H9 (cell line): ENCODE measurements around the gene CP. TPM values are rescaled to one million over a fixed set of nuclear protein-coding genes. Genes with fewer than 3 reads are reported as not detected.

Source experiments
- DNase-seq: peaks from one replicate; pipeline ENCODE4 v3.0.0-alpha.2; 2017
- H2AFZ ChIP-seq: one replicate; pipeline ENCODE4 v1.6.1; 2013; ENCODE audit warnings: mild to moderate bottlenecking, low read length, control low read depth, moderate library complexity
- H2AK5ac ChIP-seq: 2 replicates; pipeline ENCODE4 v1.6.1; 2013; ENCODE audit warnings: low read length, control low read depth, mixed read lengths; ENCODE audit not compliant: insufficient read length
- H2BK120ac ChIP-seq: one replicate; pipeline ENCODE4 v1.6.1; 2013; ENCODE audit warnings: low read depth, mild to moderate bottlenecking, low read length, control low read depth, inconsistent platforms; ENCODE audit not compliant: poor library complexity, severe bottlenecking
- H2BK12ac ChIP-seq: 2 replicates; pipeline ENCODE4 v1.6.1; 2013; ENCODE audit warnings: low read length, control low read depth, mixed read lengths, low read depth; ENCODE audit not compliant: insufficient read length
- H2BK15ac ChIP-seq: 2 replicates; pipeline ENCODE4 v1.6.1; 2013; ENCODE audit warnings: low read depth, low read length, control low read depth
- H2BK20ac ChIP-seq: one replicate; pipeline ENCODE4 v1.6.1; 2013; ENCODE audit warnings: low read depth, mild to moderate bottlenecking, low read length, control low read depth, inconsistent platforms; ENCODE audit not compliant: poor library complexity, severe bottlenecking
- H2BK5ac ChIP-seq: 2 replicates; pipeline ENCODE4 v1.6.1; 2013; ENCODE audit warnings: low read length, control low read depth, mixed read lengths; ENCODE audit not compliant: insufficient read length
- H3K14ac ChIP-seq: 2 replicates; pipeline ENCODE4 v1.6.1; 2013; ENCODE audit warnings: low read length, control low read depth; ENCODE audit not compliant: insufficient read depth
- H3K18ac ChIP-seq: 2 replicates; pipeline ENCODE4 v1.6.1; 2013; ENCODE audit warnings: low read depth, mild to moderate bottlenecking, mixed read lengths, low read length, control low read depth; ENCODE audit not compliant: insufficient read length
- H3K23ac ChIP-seq: 2 replicates; pipeline ENCODE4 v1.6.1; 2013; ENCODE audit warnings: low read length, control low read depth, mixed read lengths, low read depth; ENCODE audit not compliant: insufficient read length
- H3K23me2 ChIP-seq: 2 replicates; pipeline ENCODE4 v1.6.1; 2013; ENCODE audit warnings: low read depth, mild to moderate bottlenecking, mixed read lengths, low read length, control low read depth; ENCODE audit not compliant: insufficient read length, poor library complexity, severe bottlenecking
- H3K27ac ChIP-seq: 2 replicates; pipeline ENCODE4 v1.5.1; 2013; ENCODE audit warnings: low read length, control low read depth, mixed read lengths, low read depth; ENCODE audit not compliant: insufficient read length
- H3K27me3 ChIP-seq: 2 replicates; pipeline ENCODE4 v1.6.1; 2013; ENCODE audit warnings: low read length, control low read depth, inconsistent platforms; ENCODE audit not compliant: insufficient read depth
- H3K4ac ChIP-seq: 2 replicates; pipeline ENCODE4 v1.6.1; 2013; ENCODE audit warnings: low read depth, mild to moderate bottlenecking, control low read depth, inconsistent platforms, low read length, moderate library complexity
- H3K4me1 ChIP-seq: 2 replicates; pipeline ENCODE4 v1.6.1; 2013; ENCODE audit warnings: low read length, control low read depth, inconsistent platforms; ENCODE audit not compliant: insufficient read depth
- H3K4me2 ChIP-seq: 2 replicates; pipeline ENCODE4 v1.6.1; 2013; ENCODE audit warnings: low read length, control low read depth, mixed read lengths; ENCODE audit not compliant: insufficient read length, insufficient read depth
- H3K56ac ChIP-seq: 2 replicates; pipeline ENCODE4 v1.6.1; 2013; ENCODE audit warnings: low read depth, mild to moderate bottlenecking, mixed read lengths, low read length, control low read depth; ENCODE audit not compliant: insufficient read length
- H3K79me1 ChIP-seq: 2 replicates; pipeline ENCODE4 v1.6.1; 2013; ENCODE audit warnings: low read depth, mild to moderate bottlenecking, moderate library complexity, low read length, control low read depth, inconsistent platforms; ENCODE audit not compliant: insufficient read depth, poor library complexity, severe bottlenecking
- H3K79me2 ChIP-seq: 2 replicates; pipeline ENCODE4 v1.6.1; 2013; ENCODE audit warnings: low read length, control low read depth, inconsistent platforms; ENCODE audit not compliant: insufficient read depth
- H3K9ac ChIP-seq: 2 replicates; pipeline ENCODE4 v1.6.1; 2013; ENCODE audit warnings: low read length, control low read depth, mixed read lengths; ENCODE audit not compliant: insufficient read length; ENCODE audit errors: extremely low read depth
- H3K9me3 ChIP-seq: one replicate; pipeline ENCODE4 v1.6.1; 2013; ENCODE audit warnings: low read depth, low read length, inconsistent platforms; ENCODE audit not compliant: control insufficient read depth
- H3T11ph ChIP-seq: one replicate; pipeline ENCODE4 v1.6.1; 2013; ENCODE audit warnings: mild to moderate bottlenecking, low read length, control low read depth, inconsistent platforms
- H4K20me1 ChIP-seq: one replicate; pipeline ENCODE4 v1.6.1; 2013; ENCODE audit not compliant: control insufficient read depth, insufficient read length, insufficient read depth
- H4K5ac ChIP-seq: 2 replicates; pipeline ENCODE4 v1.6.1; 2013; ENCODE audit warnings: low read depth, mild to moderate bottlenecking, mixed read lengths, low read length, control low read depth; ENCODE audit not compliant: insufficient read length
- H4K8ac ChIP-seq: replicated peaks from 2 replicates; pipeline ENCODE4 v1.6.1; 2013; ENCODE audit warnings: low read length, control low read depth, mixed read lengths, low read depth; ENCODE audit not compliant: insufficient read length
- H4K91ac ChIP-seq: 2 replicates; pipeline ENCODE4 v1.6.1; 2013; ENCODE audit warnings: low read depth, mild to moderate bottlenecking, moderate library complexity, mixed read lengths, low read length, control low read depth; ENCODE audit not compliant: insufficient read length
- H3K27ac Mint-ChIP-seq, 3 experiments: 2 replicates in 2 of 3; 3 replicates in 1 of 3; pipeline ENCODE4 v1.8.0; 2020 to 2021; ENCODE audit warnings: mixed read lengths in 3 of 3, mild to moderate bottlenecking in 1 of 3, moderate library complexity in 1 of 3
- H3K27me3 Mint-ChIP-seq: 2 replicates; pipeline ENCODE4 v1.8.0; 2021; ENCODE audit warnings: low read depth, mild to moderate bottlenecking, moderate library complexity, mixed read lengths
- H3K36me3 Mint-ChIP-seq, 3 experiments: 2 replicates in 2 of 3; 3 replicates in 1 of 3; pipeline ENCODE4 v1.8.0; 2020 to 2021; ENCODE audit warnings: low read depth in 3 of 3, mixed read lengths in 3 of 3; ENCODE audit not compliant: insufficient read depth in 1 of 3
- H3K4me1 Mint-ChIP-seq, 2 experiments: 2 replicates each; pipeline ENCODE4 v1.8.0; 2020; ENCODE audit warnings: mixed read lengths in 2 of 2
- H3K4me3 Mint-ChIP-seq, 2 experiments: 2 replicates in 1 of 2; 3 replicates in 1 of 2; pipeline ENCODE4 v1.8.0; 2020 to 2021; ENCODE audit warnings: mild to moderate bottlenecking in 2 of 2, mixed read lengths in 2 of 2, moderate library complexity in 1 of 2
- H3K9me3 Mint-ChIP-seq, 2 experiments: 2 replicates in 1 of 2; 3 replicates in 1 of 2; pipeline ENCODE4 v1.8.0; 2020; ENCODE audit warnings: mild to moderate bottlenecking in 2 of 2, mixed read lengths in 2 of 2, moderate library complexity in 1 of 2
- CTCF ChIP-seq: fragments of 200-600 bp; sonication (generic); conservative IDR thresholded peaks from 3 replicates; pipeline ENCODE4 v1.8.0; 2021; ENCODE audit warnings: antibody characterized with exemption, mild to moderate bottlenecking
- WGBS: extraction: QIAGEN DNeasy Blood & Tissue Kit; methylation state at CpG from one replicate; pipeline ENCODE4 v1.1.7; 2013; ENCODE audit warnings: missing lambda C conversion rate, low lambda C conversion rate, mixed read lengths; ENCODE audit not compliant: insufficient read length; ENCODE audit errors: extremely low coverage; 5-methylcytosine and 5-hydroxymethylcytosine counted together
- total RNA-seq: library from RNA; stranded (reverse); gene quantifications from 2 replicates; pipeline ENCODE4 v1.2.1, GENCODE V29; 2021

Gene CP
- total RNA-seq, 1 experiment from 2014 or later, result 1.1 TPM

- Histone ChIP-seq H2BK20ac (no peak overlapping the region), H2BK15ac (no peak overlapping the region), H3K14ac (no peak overlapping the region), H4K91ac (no peak overlapping the region), H3K18ac (no peak overlapping the region), H3K9me3 (no peaks in the 10 kb centered on the region), H3K9ac (no peak overlapping the region), H3K23me2 (no peaks in the 10 kb centered on the region), H2BK12ac (no peak overlapping the region), H3K4me1 (no peaks in the 10 kb centered on the region), H2BK5ac (no peak overlapping the region), H2BK120ac (no peak overlapping the region), H3K56ac (no peak overlapping the region), H3K27me3 (no peaks in the 10 kb centered on the region), H3T11ph (no peak overlapping the region), H2AFZ (no peak overlapping the region), H3K79me2 (no peaks in the 10 kb centered on the region), H2AK5ac (no peak overlapping the region), H4K20me1 (no peaks in the 10 kb centered on the region), H3K4ac (no peak overlapping the region), H3K27ac (no peak overlapping the region), H4K5ac (no peak overlapping the region), H4K8ac (no peak overlapping the region), H3K4me2 (no peak overlapping the region), H3K79me1 (no peaks in the 10 kb centered on the region), H3K23ac (no peak overlapping the region)
- H3K36me3 Mint-ChIP-seq, result peaks cover 0 to 9% (median 4%) of the 10 kb centered on the region in 3 experiments; a peak in 3 of 7 replicates
- no peaks in the 10 kb centered on the region for H3K27me3 Mint-ChIP-seq
- H3K27ac Mint-ChIP-seq, result no peak overlapping the region
- peaks cover 3 to 8% of the 10 kb centered on the region in 2 experiments; a peak in 4 of 5 replicates for H3K9me3 Mint-ChIP-seq
- no CpG with 5 or more reads among the region's 2 CpGs for WGBS
- peaks cover 12 to 13% of the 10 kb centered on the region in 2 experiments for H3K4me1 Mint-ChIP-seq
- TF ChIP-seq CTCF, result no peak
- H3K4me3 Mint-ChIP-seq, result no peak overlapping the region
- DNase-seq, result no peak
Measured at GRCh38 chr3:149215515-149215914, 6.1 kb downstream of the CP start.
